Activated CD4-positive, alpha-beta memory T cell treated with anti-CD3 and anti-CD28 coated beads, Interleukin-2, amount 10 ng/mL, durations not matched to agents 7 days and 5 days (primary cell): Measurements from ENCODE around the gene FUZ. TPM values are rescaled to one million over a fixed set of nuclear protein-coding genes. Genes with fewer than 3 reads are reported as not detected.
A peak's percentile ranks its signal among the peaks of the same experiment; 100 is the strongest.

Experiments
- CTCF ChIA-PET: fragments of 350-600 bp; sonication (Branson Sonifier 250); formaldehyde crosslinking; loops from one replicate; lab custom pipeline; 2021; ENCODE audit warnings: antibody characterized with exemption, inconsistent platforms; lab: Charles Lee
- POLR2A ChIA-PET: fragments of 350-600 bp; sonication (Branson Sonifier 250); formaldehyde crosslinking; loops from one replicate; lab custom pipeline; 2021; ENCODE audit warnings: antibody characterized with exemption; lab: Charles Lee
- DNase-seq: peaks from one replicate; pipeline ENCODE4 v3.0.0-alpha.2; 2020
- H3K27ac Mint-ChIP-seq: one replicate; pipeline ENCODE4 v1.8.0; 2021; ENCODE audit warnings: mild to moderate bottlenecking, mixed read lengths
- H3K27me3 Mint-ChIP-seq: one replicate; pipeline ENCODE4 v1.8.0; 2021; ENCODE audit warnings: mixed read lengths
- H3K36me3 Mint-ChIP-seq: one replicate; pipeline ENCODE4 v1.8.0; 2021; ENCODE audit warnings: low read depth, mixed read lengths
- H3K4me1 Mint-ChIP-seq: one replicate; pipeline ENCODE4 v1.8.0; 2021; ENCODE audit warnings: mixed read lengths
- H3K4me3 Mint-ChIP-seq: one replicate; pipeline ENCODE4 v1.8.0; 2021; ENCODE audit warnings: mild to moderate bottlenecking, mixed read lengths
- H3K9me3 Mint-ChIP-seq: one replicate; pipeline ENCODE4 v1.8.0; 2021; ENCODE audit warnings: mixed read lengths
- total RNA-seq, 2 experiments: library from RNA; stranded (reverse); gene quantifications; one replicate each; pipeline ENCODE4 v1.2.3, GENCODE V29; 2021

The FUZ gene
- total RNA-seq, 2 experiments from 2014 or later: 13.7 to 13.9 TPM

DNA sequence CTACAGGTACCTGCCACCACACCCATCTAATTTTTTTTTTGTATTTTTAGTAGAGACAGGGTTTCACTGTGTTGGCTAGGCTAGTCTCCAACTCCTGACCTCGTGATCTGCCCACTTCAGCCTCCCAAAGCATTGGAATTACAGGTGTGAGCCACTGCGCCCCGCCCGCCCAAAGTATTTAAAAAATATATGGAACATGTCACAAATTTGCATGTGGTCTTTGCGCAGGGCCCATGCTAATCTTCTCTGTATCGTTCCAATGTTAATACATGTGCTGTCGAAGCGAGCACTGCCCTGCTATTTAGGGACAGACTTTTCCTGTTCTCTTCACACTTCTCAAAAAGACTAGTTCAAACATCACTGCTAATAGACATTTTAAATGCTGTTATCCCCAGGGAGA lies 48.8 kb downstream of the FUZ start:
- no peak for DNase-seq
- H3K27ac Mint-ChIP-seq: no peak overlapping the region
- no peaks in the 10 kb centered on the region for H3K9me3 Mint-ChIP-seq
- no peak overlapping the region for H3K4me3 Mint-ChIP-seq
- H3K4me1 Mint-ChIP-seq: peaks cover 32% of the 10 kb centered on the region
- H3K27me3 Mint-ChIP-seq: no peaks in the 10 kb centered on the region
- H3K36me3 Mint-ChIP-seq: peaks cover 3% of the 10 kb centered on the region
- ChIA-PET POLR2A (no interaction called here), CTCF (interaction anchor here (1.2 kb wide), 1 partner anchor 46 kb away, joined by 3 read pairs; no protein-coding TSS in a partner anchor)

DNA sequence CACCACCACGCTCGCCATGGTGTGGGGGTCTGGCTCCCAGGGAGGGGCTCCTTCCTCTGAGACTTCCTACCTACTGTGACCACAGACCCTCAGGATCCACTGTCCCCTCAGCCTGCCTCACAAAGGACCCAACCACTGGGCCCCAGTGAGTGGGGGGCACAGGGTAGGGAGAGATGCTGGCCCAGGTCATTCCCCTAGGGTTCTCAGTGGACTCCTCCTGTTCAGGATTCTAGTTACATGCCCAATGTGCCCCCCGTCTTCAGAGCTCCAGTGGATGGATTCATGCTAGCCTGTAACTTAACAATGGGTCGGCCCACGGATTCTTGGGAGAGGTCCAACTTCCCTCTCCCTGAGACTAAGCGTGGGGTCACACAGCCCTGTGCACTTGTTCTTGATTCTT lies 49.9 kb downstream of the FUZ start, which contains the start of gene TSKS:
TSKS (minus strand) TSS at position 77 of the 400 bp plus-strand sequence; CDS start at position 18, 59 bp downstream.
- H3K27me3 Mint-ChIP-seq: no peaks in the 10 kb centered on the region
- no peak for DNase-seq
- ChIA-PET CTCF (interaction anchor here (1.2 kb wide), 1 partner anchor 45 kb away, joined by 3 read pairs; no protein-coding TSS in a partner anchor), POLR2A (no interaction called here)
- peaks cover 3% of the 10 kb centered on the region for H3K36me3 Mint-ChIP-seq
- H3K4me3 Mint-ChIP-seq: no peak within 1 kb of the TSS
- H3K4me1 Mint-ChIP-seq: peaks cover 23% of the 10 kb centered on the region
- H3K9me3 Mint-ChIP-seq: no peaks in the 10 kb centered on the region
- H3K27ac Mint-ChIP-seq: peak within 1 kb of the TSS; percentile 16

DNA sequence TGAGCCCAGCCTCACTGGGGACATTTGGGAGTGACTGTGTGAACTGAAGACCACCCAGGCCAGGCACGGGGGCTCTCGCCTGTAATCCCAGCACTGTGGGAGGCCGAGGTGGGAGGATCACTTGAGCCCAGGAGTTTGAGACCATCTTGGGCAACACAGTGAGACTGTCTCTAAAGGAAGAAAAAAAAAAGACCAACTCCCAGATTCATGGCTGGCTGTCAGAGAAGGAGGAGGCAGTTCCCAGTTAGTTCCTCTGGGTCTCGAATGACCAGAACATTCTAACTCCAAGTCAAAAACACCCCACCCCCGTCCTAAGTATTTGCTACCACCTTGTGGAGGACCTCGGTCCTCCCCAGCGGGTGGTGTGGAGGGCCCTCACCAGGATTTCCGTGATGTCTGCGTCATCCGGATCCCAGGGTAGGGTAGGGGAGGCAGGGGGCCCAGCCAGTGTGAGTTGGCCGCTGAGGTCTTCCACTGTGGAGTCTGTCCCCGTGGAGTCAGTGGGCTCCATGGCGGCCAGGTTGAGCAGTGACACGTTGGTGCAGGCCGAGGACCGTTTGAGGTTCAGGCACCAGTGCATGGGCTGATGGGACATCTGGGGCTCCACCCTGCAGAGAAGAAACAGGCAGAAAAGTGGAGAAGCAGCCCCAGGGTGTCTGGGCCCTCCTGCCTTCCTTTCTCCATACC lies 51.3 kb downstream of the FUZ start:
- H3K9me3 Mint-ChIP-seq: no peaks in the 10 kb centered on the region
- DNase-seq: no peak
- H3K36me3 Mint-ChIP-seq: no peaks in the 10 kb centered on the region
- H3K27ac Mint-ChIP-seq: peak overlapping the region; percentile 16
- H3K27me3 Mint-ChIP-seq: no peaks in the 10 kb centered on the region
- peak overlapping the region; percentile 7 for H3K4me3 Mint-ChIP-seq
- CTCF ChIA-PET: no interaction called here
- POLR2A ChIA-PET: interaction anchor here (1.4 kb wide), 1 partner anchor 15 kb away, joined by 3 read pairs; no protein-coding TSS in a partner anchor
- H3K4me1 Mint-ChIP-seq: peaks cover 12% of the 10 kb centered on the region

DNA sequence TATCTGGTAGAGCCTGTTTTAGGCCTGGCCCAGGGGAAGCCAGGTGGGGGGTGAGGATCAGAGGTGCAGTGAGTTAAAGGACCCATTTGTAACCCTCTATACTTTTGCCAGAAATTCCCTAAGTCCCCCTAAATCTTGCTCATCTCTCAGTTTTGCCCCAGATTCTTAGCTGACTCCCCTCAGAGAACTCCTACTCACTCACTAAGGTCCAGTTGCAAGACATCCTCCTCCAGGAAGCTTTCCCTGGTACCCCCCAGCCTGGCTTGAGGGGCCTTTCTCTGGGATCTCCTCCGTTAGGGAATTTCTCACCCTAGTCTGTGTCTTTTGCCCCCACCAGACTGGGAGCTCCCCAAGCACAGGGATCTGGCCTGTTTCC lies 51.9 kb downstream of the FUZ start:
- H3K4me3 Mint-ChIP-seq: no peak overlapping the region
- H3K27ac Mint-ChIP-seq: no peak overlapping the region

GRCh38 chr19:49758292-49758691 lies 54.8 kb downstream of the FUZ start:
- H3K9me3 Mint-ChIP-seq: peaks cover 5% of the 10 kb centered on the region
- no peak overlapping the region for H3K27ac Mint-ChIP-seq
- DNase-seq: no peak
- CTCF ChIA-PET: no interaction called here
- POLR2A ChIA-PET: interaction anchor here (0.5 kb wide), 1 partner anchor 72 kb away, joined by 3 read pairs; no protein-coding TSS in a partner anchor
- H3K36me3 Mint-ChIP-seq: no peaks in the 10 kb centered on the region
- H3K4me1 Mint-ChIP-seq: no peaks in the 10 kb centered on the region
- H3K4me3 Mint-ChIP-seq: no peak overlapping the region
- no peaks in the 10 kb centered on the region for H3K27me3 Mint-ChIP-seq

More for the DNA sequence above, 51.9 kb downstream of the FUZ start:
- no peaks in the 10 kb centered on the region for H3K36me3 Mint-ChIP-seq
- no peaks in the 10 kb centered on the region for H3K27me3 Mint-ChIP-seq
- ChIA-PET POLR2A (interaction anchor here (1.4 kb wide), 1 partner anchor 14 kb away, joined by 3 read pairs; no protein-coding TSS in a partner anchor), CTCF (no interaction called here)
- H3K4me1 Mint-ChIP-seq: peaks cover 11% of the 10 kb centered on the region
- DNase-seq: no peak
- peaks cover 2% of the 10 kb centered on the region for H3K9me3 Mint-ChIP-seq

Other genes starting within 250 kb of the FUZ start
- gene NOSIP, start 232.7 kb downstream of the FUZ start, total RNA-seq: 100 to 1,000 TPM; 162 to 163 TPM
- gene PRRG2, start 232.0 kb downstream of the FUZ start, total RNA-seq: 1 to 10 TPM; 1.0 to 1.1 TPM
- gene PRR12, start 222.1 kb downstream of the FUZ start, total RNA-seq: 10 to 100 TPM; 33.0 to 36.2 TPM
- 10 to 100 TPM; 17.8 to 18.1 TPM for gene RRAS, start 173.1 kb downstream of the FUZ start, total RNA-seq
- gene SCAF1, start 171.1 kb downstream of the FUZ start, total RNA-seq: 10 to 100 TPM; 65.3 to 66.4 TPM
- gene IRF3, start 147.4 kb downstream of the FUZ start, total RNA-seq: 100 to 1,000 TPM; 163 to 174 TPM
- 10 to 100 TPM; 71.2 to 74.3 TPM for gene BCL2L12, start 147.4 kb downstream of the FUZ start, total RNA-seq
- gene PRMT1, start 136.0 kb downstream of the FUZ start, total RNA-seq: 100 to 1,000 TPM; 103 to 108 TPM
- gene ADM5, start 123.7 kb downstream of the FUZ start, total RNA-seq: 1 to 10 TPM; 2.6 to 2.9 TPM
- 1 to 10 TPM; 1.9 to 2.9 TPM for gene CPT1C, start 122.2 kb downstream of the FUZ start, total RNA-seq
- under 1 TPM; 0.63 to 0.86 TPM for gene TSKS, start 50.0 kb downstream of the FUZ start, total RNA-seq
- gene AP2A1, start 46.3 kb downstream of the FUZ start, total RNA-seq: 10 to 100 TPM; 78.0 to 79.2 TPM
- 10 to 100 TPM; 65.3 to 67.9 TPM for gene MED25, start 5.0 kb upstream of the FUZ start, total RNA-seq
- gene PTOV1, start 37.9 kb upstream of the FUZ start, total RNA-seq: 10 to 100 TPM; 69.3 to 71.7 TPM
- gene PNKP, start 54.3 kb upstream of the FUZ start, total RNA-seq: 100 to 1,000 TPM; 121 to 129 TPM
- 10 to 100 TPM; 20.2 to 23.0 TPM for gene AKT1S1, start 64.1 kb upstream of the FUZ start, total RNA-seq
- gene TBC1D17, start 64.4 kb upstream of the FUZ start, total RNA-seq: 10 to 100 TPM; 42.3 to 47.6 TPM
- gene IL4I1, start 83.6 kb upstream of the FUZ start, total RNA-seq: 10 to 100 TPM; 25.7 to 26.4 TPM
- 10 to 100 TPM; 19.6 to 20.0 TPM for gene ATF5, start 115.9 kb upstream of the FUZ start, total RNA-seq
- 100 to 1,000 TPM; 113 to 114 TPM for gene NUP62, start 116.2 kb upstream of the FUZ start, total RNA-seq
- not detected for gene SIGLEC11, start 147.9 kb upstream of the FUZ start, total RNA-seq
- gene VRK3, start 212.1 kb upstream of the FUZ start, total RNA-seq: 10 to 100 TPM; 80.0 to 80.6 TPM
- 1 to 10 TPM; 8.0 to 8.1 TPM for gene ZNF473, start 212.7 kb upstream of the FUZ start, total RNA-seq